ENCODE data around the gene CYSRT1.

CYSRT1 gene

DNA sequence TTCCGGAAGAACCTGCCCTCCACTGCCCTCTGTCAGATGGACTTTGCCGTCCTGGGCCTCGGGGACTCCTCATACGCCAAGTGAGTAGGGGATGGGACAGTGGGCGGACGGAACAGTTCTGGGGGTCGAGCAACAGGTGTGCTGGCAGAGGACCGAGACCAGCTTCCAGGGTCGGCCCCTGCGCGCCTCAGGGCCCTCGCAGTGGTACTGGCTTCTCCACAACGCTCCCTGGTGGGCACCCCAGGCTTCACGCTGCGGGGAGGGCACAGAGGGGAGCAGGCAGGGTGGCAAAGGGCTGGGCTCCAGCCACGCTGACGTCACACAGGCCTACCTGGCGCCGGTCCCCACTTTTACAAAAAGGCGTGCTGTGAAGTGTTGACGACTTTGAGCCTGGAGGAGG is 12.5 kb upstream of the CYSRT1 start:
- ATAC-seq (no peak), DNase-seq (no peak)

DNA sequence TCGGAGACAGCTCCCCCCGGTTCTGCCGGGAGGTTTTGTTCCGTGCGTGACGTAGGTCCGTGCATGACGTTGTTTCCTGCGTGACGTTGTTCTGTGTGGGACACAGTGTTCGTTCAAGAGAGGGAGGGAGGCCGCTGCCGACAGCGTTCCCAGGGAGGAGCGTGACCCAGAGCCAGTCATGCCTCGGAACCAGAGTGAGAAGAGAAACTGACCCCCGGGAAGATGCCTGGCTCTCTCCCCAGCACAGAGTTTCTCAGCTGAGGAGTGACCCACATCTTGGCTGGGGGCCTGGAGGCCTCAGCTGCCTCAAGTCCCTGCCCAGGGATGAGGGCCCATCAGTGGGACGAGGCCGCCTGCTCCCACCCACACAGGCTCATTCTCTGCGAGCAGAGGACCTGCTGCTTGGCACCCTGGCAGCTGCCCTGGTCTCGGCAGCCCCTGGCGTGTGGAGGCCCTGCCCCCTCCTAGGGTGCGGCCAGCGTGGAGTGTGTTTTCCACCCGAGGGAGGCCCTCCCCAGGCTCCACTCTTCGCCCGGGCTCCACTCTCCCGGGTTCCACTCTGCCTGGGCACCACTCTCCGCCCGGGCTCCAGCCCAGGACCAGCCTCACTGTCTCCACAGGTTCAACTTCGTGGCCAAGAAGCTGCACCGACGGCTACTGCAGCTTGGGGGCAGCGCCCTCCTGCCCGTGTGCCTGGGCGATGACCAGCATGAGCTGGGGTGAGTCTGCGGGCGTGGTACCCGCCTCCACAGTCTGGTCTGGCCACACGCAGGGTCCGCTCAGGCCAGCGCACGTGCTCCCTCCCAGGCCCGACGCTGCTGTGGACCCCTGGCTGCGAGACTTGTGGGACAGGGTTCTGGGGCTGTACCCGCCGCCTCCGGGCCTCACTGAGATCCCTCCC is 11.6 kb upstream of the CYSRT1 start:
- ATAC-seq, result no peak

DNA sequence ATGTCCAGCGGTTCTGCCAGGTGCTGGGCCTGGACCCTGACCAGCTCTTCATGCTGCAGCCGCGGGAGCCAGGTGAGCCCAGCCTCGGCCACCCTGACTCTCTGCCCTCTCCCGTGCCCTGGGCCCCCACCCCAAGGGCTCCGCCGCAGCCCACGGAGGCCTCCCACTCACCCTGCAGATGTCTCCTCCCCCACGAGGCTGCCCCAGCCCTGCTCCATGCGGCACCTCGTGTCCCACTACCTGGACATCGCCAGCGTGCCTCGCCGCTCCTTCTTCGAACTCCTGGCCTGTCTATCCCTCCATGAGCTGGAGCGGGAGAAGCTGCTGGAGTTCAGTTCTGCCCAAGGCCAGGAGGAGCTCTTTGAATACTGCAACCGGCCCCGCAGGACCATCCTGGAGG is 10.4 kb upstream of the CYSRT1 start:
- ATAC-seq (no peak), DNase-seq (no peak)

More for the DNA sequence above, 11.6 kb upstream of the CYSRT1 start:
- DNase-seq, result no peak

DNA sequence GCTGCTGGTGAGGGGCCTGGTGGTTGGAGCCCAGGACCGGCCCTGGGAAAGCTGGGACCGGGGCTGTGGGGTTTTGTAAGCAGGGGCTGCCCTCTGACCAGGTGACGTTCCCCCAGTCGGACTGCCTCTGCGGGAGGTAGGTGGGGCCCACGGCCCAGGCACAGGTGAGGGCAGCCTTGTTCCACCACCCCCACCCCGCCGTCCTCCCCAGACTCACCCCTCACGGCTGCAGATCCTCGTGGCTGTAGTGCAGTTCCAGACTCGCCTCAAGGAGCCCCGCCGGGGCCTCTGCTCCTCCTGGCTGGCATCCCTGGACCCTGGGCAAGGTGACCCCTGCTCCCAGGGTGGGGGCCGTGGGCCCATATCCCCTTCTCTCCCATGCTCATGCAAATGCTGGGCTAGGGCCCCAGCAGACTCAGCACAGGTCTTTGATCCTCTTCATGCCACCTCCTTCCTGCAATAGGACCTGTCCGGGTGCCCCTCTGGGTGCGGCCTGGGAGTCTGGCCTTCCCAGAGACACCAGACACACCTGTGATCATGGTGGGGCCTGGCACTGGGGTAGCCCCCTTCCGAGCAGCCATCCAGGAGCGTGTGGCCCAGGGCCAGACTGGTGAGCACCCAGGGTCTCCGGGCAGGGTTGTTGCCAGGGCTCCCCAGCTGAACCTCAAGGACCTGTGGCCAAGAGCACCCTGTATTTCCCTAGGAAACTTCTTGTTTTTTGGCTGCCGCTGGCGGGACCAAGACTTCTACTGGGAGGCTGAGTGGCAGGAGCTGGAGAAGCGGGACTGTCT is 9.6 kb upstream of the CYSRT1 start:
- DNase-seq (no peak), ATAC-seq (no peak)

GRCh38 chr9:137216188-137216965 is 8.6 kb upstream of the CYSRT1 start:
- ATAC-seq (no peak), DNase-seq (no peak)

GRCh38 chr9:137217276-137218211 is 7.4 kb upstream of the CYSRT1 start:
- no peak for ATAC-seq
- DNase-seq, result no peak

- DNase-seq (no peak), ATAC-seq (no peak)
Observed at GRCh38 chr9:137218212-137218753, 6.7 kb upstream of the CYSRT1 start.

DNA sequence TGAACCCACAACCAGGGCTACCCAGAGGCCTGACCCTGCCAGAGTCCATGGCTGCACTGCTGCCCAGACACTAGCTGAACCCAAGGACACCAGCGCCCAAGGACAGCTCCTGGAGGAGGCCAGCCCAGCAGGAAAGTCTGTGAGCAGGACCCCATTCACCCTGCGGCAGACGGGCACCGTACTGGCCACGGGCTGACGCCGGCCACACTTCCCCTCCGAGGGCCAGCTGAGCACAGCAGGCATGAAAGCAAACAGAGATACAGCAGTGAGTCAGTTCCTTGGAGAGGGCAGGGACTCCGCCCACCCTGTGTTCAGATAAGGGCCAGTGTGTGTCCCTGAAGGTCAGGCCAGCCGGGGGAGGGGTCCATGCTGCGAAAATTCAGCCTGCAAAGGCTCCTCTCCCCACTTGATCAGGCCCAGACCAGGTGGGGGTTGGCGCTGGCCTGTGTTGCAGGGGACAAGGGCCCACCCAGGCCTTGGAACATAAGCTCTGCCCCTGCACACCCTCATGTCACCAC is 6.2 kb upstream of the CYSRT1 start:
- DNase-seq, result no peak
- no peak for ATAC-seq

DNA sequence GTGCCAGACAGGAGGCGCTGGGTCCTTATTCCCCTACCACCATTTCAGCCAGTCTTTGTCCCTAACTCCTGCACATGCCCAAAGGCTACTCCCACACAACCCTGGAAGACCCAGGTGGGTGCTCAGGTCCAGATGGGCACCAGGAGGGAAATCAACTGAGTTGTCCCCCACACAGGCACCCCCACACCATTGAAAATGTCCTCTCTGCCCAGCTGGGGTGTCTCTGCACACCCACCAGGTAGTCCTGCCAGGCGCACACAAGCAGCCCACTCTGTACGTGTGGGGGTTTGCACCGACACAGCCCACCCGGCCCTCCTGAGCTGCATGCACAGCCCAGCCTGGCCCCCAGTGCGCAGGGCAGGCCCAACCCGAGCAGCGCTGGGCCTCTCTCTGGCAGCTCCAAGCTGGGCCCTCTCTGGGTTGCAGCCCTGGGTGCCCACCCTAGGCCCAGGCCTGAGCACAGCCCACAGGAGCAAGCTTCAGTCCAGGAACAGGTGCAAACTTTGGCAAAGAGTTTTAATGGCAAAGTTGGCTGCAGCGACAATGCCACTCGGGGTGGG is 5.1 kb upstream of the CYSRT1 start:
- DNase-seq (no peak), ATAC-seq (no peak)

- DNase-seq (no peak), ATAC-seq (no peak)
Observed at GRCh38 chr9:137220317-137221094, 4.5 kb upstream of the CYSRT1 start.

- ATAC-seq, result no peak
- no peak for DNase-seq
Observed at GRCh38 chr9:137221095-137221505, 3.9 kb upstream of the CYSRT1 start.

DNA sequence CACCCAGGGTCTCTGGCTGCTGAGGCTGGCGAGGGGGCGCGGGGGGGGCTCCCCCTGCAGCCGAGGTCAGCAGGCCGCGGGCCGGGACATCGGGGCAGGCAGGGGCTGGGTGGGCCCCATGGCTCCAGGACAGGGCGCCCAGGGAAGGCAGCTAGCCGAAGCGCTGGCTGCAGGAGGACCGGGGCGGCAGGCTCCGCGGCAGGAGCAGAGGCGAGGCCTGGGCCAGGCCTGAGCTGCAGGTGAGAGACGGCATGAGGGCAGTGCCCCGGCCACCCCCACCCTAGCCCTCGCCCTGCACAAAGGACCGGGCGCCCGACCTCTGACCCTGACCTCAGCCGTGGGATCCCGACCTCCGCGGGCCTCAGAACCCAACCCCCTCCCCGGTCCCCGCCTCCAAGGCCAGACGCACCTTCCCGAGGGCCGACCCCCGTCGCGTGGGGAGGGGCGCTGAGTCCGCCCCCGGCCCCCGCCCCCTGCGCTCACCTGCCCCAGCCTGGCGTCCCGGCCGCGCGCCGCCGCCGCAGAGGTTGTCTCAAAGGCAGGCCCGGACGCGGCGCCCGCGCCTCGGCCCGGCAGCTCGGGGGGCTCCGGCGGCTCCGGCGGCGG is 3.4 kb upstream of the CYSRT1 start:
- no peak for DNase-seq
- no peak for ATAC-seq

- DNase-seq (no peak), ATAC-seq (no peak)
Observed at GRCh38 chr9:137222190-137223077, 2.5 kb upstream of the CYSRT1 start, which contains the start of gene RNF208. Gene RNF208 (minus strand): TSS chr9:137222240. CDS start chr9:137221212, 1,028 bp downstream.

DNA sequence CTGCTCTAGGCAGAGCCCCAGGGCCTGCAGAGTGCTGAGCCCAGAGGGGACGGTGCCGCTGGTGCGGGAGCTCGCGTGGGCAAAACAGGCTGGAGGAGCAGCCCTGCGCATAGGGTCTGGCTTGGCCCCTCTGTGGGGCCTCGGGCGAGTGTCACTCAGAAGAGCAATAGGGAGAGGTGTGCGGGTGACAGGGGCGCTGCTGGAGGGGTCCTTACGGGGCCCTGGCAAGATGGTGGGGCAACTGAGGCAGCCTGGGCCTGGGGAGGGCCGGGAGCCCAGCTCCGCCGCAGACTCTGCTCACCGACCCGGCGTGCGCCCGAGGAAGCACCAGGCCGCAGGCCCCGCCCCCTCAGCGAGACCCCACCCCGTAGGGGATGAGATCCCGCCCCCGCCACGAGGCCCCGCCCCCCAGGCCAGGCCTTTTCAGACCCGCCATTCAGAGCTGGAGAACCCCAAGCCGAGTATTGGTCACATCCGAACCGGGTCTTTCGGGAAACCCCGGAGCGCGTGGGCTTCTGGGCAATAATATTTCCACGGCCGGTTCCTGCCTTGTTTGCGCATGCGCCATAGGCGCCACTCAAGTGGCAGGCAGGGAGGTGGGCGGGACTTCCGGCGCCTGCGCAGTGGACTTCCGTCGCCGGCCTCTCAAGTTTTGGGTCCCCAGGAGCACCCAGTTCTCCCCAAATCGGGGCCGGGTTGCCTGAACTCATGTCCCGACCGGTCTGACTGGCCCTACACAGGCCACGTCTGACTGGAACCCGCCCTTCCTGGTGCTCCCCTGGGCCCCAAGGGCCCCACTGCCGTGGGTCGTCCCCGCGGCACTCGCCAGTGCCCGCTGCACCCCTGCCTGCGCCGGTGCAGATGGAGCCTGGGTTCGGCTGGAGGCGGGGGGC is 1.6 kb upstream of the CYSRT1 start:
- ATAC-seq, result peak; percentile 85
- peak; percentile 97 for DNase-seq

DNA sequence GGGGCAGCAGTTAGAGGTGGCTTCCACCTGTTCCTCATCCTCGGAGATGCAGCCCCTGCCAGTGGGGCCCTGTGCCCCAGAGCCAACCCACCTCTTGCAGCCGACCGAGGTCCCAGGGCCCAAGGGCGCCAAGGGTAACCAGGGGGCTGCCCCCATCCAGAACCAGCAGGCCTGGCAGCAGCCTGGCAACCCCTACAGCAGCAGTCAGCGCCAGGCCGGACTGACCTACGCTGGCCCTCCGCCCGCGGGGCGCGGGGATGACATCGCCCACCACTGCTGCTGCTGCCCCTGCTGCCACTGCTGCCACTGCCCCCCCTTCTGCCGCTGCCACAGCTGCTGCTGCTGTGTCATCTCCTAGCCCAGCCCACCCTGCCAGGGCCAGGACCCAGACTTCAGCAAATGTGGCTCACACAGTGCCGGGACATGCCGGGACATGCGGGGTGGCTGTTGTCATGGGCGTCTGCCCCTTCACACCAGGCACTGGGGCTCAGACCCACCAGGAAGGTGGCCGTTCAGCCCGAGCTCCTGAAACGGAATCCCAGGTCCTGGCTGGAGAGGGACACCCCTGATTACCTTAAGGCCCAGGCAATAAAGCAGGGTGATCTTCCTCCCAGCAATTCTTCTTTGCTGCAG is 841 bp downstream of the CYSRT1 start:
- no peak for DNase-seq

DNA sequence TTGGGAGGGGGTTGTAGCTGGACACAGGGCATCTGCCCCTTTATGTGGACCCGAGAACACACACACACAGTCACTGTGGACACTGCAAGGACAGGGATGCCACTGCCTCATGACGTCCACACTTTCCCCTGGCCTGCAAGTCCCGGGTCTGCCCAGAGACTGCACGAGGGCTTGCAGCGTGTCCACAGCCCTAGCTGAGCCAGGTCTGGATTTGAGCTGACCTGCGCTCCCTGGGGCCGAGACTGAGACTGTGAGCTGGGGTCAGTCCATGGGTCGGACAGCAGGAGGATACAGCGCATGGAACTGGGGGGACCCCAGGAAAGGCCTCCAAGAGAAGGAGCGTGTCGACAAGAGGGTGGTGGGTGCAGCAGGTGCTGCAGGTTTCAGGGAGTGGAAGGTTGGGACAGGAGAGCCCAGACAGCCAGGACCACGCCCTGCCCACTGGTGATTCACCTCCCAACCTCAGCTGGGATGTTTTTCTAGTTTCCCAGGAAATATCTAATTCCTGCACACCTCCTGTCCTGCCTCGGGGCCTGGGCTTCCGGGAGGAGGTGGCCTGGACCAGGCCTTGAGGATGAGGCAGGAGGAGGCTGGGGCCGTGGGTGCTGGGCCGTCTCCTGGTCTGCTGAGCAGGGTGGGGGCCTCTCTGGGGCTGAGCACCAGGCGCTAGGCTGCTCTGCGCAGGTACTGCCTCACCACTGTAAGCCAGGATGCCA is 1.5 kb downstream of the CYSRT1 start:
- DNase-seq (no peak), ATAC-seq (no peak)

More for the DNA sequence above, 841 bp downstream of the CYSRT1 start:
- ATAC-seq, result no peak
